Tibial nerve (tissue), 4 donors: ENCODE results near the gene FRY. TPM values are rescaled to one million over a fixed set of nuclear protein-coding genes. Genes with fewer than 3 reads are reported as not detected.
A peak's percentile ranks its signal among the peaks of the same experiment; 100 is the strongest.

Experiments used
- DNase-seq, 2 donors: peaks; one replicate each; pipeline ENCODE4 v3.0.0-alpha.2; 2019; ENCODE audit warnings: low spot score in 2 of 2
- H3K27ac ChIP-seq, 4 donors: fragments of 200-600 bp; sonication (generic) in 3 of 4; one replicate each; pipeline ENCODE4 v1.5.1; 2017 to 2019; ENCODE audit warnings: mild to moderate bottlenecking in 1 of 4
- H3K27me3 ChIP-seq, 2 donors: fragments of 200-600 bp; sonication (generic) in 1 of 2; one replicate each; pipeline versions ENCODE4 v1.5.1 to v1.6.0; 2017 to 2019
- H3K36me3 ChIP-seq, 3 donors: fragments of 200-600 bp; sonication (generic); one replicate each; pipeline ENCODE4 v1.5.1; 2018 to 2019
- H3K4me1 ChIP-seq, 4 donors: fragments of 200-600 bp; sonication (generic) in 3 of 4; one replicate each; pipeline ENCODE4 v1.5.1; 2017 to 2019
- H3K4me3 ChIP-seq, 4 donors: fragments of 200-600 bp; sonication (generic) in 3 of 4; one replicate each; pipeline ENCODE4 v1.5.1; 2017 to 2019; ENCODE audit warnings: mild to moderate bottlenecking in 1 of 4, moderate library complexity in 1 of 4
- H3K9me3 ChIP-seq, 4 donors: fragments of 200-600 bp; sonication (generic) in 3 of 4; one replicate each; pipeline ENCODE4 v1.5.1; 2017 to 2019
- EP300 ChIP-seq, 2 donors: sonication (generic); formaldehyde crosslinking; IDR thresholded peaks; one replicate each; pipeline ENCODE4 v1.6.1; 2017; ENCODE audit warnings: antibody characterized with exemption in 2 of 2, mild to moderate bottlenecking in 1 of 2
- POLR2A ChIP-seq, 2 donors: fragments of 450-650 bp; IDR thresholded peaks; one replicate each; pipeline ENCODE4 v1.6.1; 2017; ENCODE audit warnings: antibody characterized with exemption in 2 of 2, mild to moderate bottlenecking in 2 of 2, moderate library complexity in 2 of 2
- whole genome bisulfite sequencing, 2 donors: methylation state at CpG; one replicate each; pipeline ENCODE4 v1.1.5; 2018; 5-methylcytosine and 5-hydroxymethylcytosine counted together
- total RNA-seq, 4 donors: library from RNA; depleted of rRNA; stranded (reverse); fragments of >200 nt; gene quantifications; one replicate each; pipeline ENCODE4 v1.1.0, GENCODE V29; 2016
- TF ChIP-seq, protein P1 (sequence below), 5 experiments: fragments of 200-600 bp in 3 of 5; fragments of 450-650 bp in 2 of 5; sonication (generic) in 3 of 5; IDR thresholded peaks; one replicate each; pipeline ENCODE4 v1.5.1; 2016 to 2019; ENCODE audit warnings: antibody characterized with exemption in 5 of 5, mild to moderate bottlenecking in 3 of 5, moderate library complexity in 2 of 5

FRY gene
- total RNA-seq, 4 donors from 2014 or later = 48.9 to 94.6 (median 75.8) TPM

DNA sequence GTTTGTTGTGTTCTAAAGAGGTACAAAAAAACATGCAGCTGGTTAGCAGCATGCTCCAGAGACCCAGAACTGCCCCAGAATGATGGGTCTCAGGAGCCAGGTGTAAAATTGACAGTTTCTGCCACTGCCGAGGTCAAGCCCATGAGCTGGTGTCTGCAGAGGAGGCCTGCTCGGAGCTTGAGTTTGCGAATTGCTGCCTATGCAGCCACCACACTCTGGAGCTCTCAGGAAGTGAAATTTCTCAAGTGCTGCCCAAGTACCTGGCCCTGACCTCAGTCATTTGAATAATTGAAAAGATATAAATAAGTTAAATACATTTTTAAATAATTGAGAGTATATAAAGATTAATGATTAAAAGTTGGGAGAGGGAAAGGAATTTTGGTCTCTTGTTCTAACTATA, 217.2 kb downstream of the FRY start:
- Histone ChIP-seq H3K27me3 (no peaks in the 10 kb centered on the region), H3K9me3 (no peaks in the 10 kb centered on the region), H3K36me3 (peaks cover 0 to 24% (median 0%) of the 10 kb centered on the region in 3 donors), H3K4me3 (no peak overlapping the region), H3K27ac (no peak overlapping the region), H3K4me1 (no peaks in the 10 kb centered on the region)
- TF ChIP-seq EP300 (IDR thresholded peaks at IDR 0.05) = no peak
- WGBS, 2 donors = 81 to 87% methylated on average over 3 of the region's 3 CpGs
- no peak for DNase-seq

DNA sequence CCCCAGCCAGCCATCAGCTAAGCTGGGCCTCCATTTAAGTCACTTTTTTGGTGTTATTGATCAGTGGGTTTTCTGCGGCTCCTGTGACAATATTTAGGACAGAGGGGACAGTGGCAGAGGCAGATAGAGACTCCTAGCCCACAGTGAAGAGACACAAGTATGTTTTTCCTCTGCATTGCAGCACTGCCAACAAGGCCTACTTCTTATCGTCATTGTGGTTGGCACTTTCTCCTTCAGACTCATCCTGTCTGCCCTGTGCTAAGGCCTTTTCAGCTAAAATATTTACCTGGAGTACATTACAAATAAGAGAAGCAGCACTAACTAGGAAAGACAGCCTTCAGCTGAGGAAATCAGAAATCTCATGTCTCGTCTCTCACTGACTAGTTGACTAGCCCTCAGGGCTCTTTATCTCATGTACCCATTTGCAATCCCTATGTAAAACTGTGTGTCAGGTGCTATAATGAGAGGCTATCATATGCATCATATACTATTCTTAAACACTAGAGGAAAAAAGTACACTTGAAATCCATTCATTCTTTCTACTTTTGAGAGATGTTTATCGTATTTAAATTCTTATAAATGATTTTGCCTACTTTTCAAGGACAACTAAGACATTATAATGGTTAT, 221.4 kb downstream of the FRY start:
- H3K4me1 ChIP-seq = no peaks in the 10 kb centered on the region
- H3K27me3 ChIP-seq = no peaks in the 10 kb centered on the region
- WGBS, 2 donors = 87 to 92% methylated on average over 4 of the region's 4 CpGs
- no peak overlapping the region for H3K4me3 ChIP-seq
- peaks cover 0 to 19% (median 0%) of the 10 kb centered on the region in 3 donors for H3K36me3 ChIP-seq
- H3K9me3 ChIP-seq = no peaks in the 10 kb centered on the region
- no peak for DNase-seq
- no peak for TF ChIP-seq EP300 (IDR thresholded peaks at IDR 0.05)
- TF ChIP-seq, protein P1, sequence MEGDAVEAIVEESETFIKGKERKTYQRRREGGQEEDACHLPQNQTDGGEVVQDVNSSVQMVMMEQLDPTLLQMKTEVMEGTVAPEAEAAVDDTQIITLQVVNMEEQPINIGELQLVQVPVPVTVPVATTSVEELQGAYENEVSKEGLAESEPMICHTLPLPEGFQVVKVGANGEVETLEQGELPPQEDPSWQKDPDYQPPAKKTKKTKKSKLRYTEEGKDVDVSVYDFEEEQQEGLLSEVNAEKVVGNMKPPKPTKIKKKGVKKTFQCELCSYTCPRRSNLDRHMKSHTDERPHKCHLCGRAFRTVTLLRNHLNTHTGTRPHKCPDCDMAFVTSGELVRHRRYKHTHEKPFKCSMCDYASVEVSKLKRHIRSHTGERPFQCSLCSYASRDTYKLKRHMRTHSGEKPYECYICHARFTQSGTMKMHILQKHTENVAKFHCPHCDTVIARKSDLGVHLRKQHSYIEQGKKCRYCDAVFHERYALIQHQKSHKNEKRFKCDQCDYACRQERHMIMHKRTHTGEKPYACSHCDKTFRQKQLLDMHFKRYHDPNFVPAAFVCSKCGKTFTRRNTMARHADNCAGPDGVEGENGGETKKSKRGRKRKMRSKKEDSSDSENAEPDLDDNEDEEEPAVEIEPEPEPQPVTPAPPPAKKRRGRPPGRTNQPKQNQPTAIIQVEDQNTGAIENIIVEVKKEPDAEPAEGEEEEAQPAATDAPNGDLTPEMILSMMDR (IDR thresholded peaks at IDR 0.05) = no peak
- TF ChIP-seq POLR2A (IDR thresholded peaks at IDR 0.05) = no peak
- H3K27ac ChIP-seq = peak overlapping the region; percentile 29 to 71 (median 50)

DNA sequence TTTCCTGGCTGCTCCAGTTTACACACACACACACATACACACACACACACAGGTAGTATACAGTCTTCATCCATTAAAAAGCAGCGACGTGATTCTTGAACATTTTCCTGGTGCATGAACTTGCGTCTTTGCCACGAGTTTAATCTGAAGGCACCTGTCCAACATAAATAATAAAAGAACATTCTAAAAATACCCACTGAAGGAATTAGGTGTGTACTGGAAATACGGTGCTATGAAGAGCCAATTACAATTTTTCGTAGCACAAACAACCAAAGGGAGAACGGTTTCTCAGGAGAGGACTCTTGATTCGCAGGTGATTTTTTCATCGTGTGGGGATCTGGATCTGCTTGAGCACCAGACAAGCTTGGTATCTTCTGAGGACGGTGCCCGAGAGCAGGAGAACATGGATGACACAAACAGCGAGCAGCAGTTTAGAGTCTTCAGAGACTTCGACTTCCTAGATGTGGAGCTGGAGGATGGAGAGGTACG, 222.4 kb downstream of the FRY start:
- TF ChIP-seq, protein P1 (IDR thresholded peaks at IDR 0.05) = no peak
- TF ChIP-seq POLR2A (IDR thresholded peaks at IDR 0.05) = peak in 1 of 2 donors; percentile 35
- peak in 1 of 2 donors; percentile 64 for TF ChIP-seq EP300 (IDR thresholded peaks at IDR 0.05)
- no peaks in the 10 kb centered on the region for H3K9me3 ChIP-seq
- H3K27ac ChIP-seq = peak overlapping the region; percentile 36 to 71 (median 65)
- no peaks in the 10 kb centered on the region for H3K27me3 ChIP-seq
- no peaks in the 10 kb centered on the region for H3K4me1 ChIP-seq
- peaks cover 0 to 19% (median 0%) of the 10 kb centered on the region in 3 donors for H3K36me3 ChIP-seq
- 70 to 78% methylated on average over 14 of the region's 14 CpGs for WGBS, 2 donors
- DNase-seq = peak in 1 of 2 donors; percentile 42
- peak overlapping the region in 2 of 4 donors; percentile 15 to 33 for H3K4me3 ChIP-seq

- Histone ChIP-seq H3K27ac (peak overlapping the region; percentile 36 to 71 (median 65)), H3K9me3 (no peaks in the 10 kb centered on the region), H3K4me1 (no peaks in the 10 kb centered on the region), H3K27me3 (no peaks in the 10 kb centered on the region), H3K4me3 (peak overlapping the region in 2 of 4 donors; percentile 15 to 33), H3K36me3 (peaks cover 0 to 15% (median 0%) of the 10 kb centered on the region in 3 donors)
- TF ChIP-seq EP300 (IDR thresholded peaks at IDR 0.05) (no peak), POLR2A (IDR thresholded peaks at IDR 0.05) (peak in 1 of 2 donors; percentile 2)
- TF ChIP-seq, protein P1 (IDR thresholded peaks at IDR 0.05) = no peak
- 40 to 41% methylated on average over 3 of the region's 3 CpGs for WGBS, 2 donors
- DNase-seq = no peak
Observed at GRCh38 chr13:32254416-32254815, 222.8 kb downstream of the FRY start.

DNA sequence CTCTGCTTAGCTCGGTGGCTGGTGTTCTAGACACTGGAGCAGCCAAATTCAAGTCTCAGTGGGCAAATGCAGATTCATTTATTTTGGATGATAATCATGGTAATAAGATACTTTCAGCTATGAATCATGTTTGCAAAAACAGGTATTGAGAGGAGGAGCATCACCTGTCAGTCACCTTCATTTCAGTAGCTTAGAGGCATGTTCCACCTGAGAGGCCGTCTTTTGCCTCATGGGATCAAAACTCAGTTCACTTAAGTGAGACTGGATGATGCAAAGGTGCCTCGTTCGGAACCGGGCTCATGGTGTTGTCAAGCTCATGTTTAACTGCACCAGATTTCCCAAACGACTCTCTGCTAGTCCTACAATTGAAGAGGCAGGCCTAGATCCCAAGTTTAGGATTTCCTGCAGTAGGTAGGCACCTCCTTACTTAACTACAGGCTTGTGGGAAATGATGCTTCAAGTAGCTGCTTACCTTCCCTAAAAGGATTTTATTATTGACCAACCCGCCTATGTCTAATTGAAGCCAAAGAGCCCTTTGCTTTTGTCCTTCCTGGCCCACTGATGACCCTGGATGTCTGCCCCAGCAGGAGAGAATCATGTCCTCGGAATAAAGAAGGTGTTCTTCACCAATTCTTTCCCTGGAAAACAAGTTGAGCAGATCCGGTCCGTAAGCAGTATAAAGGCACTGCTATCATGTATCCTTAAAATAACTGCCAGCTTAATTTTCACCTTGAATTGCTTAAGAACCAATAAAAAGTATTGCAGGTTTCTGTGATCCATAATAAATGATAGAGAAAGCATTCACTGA, 223.5 kb downstream of the FRY start:
- no peaks in the 10 kb centered on the region for H3K9me3 ChIP-seq
- no peaks in the 10 kb centered on the region for H3K27me3 ChIP-seq
- H3K4me1 ChIP-seq = no peaks in the 10 kb centered on the region
- peaks cover 0 to 8% (median 0%) of the 10 kb centered on the region in 3 donors for H3K36me3 ChIP-seq
- peak overlapping the region in 2 of 4 donors; percentile 15 to 33 for H3K4me3 ChIP-seq
- TF ChIP-seq POLR2A (IDR thresholded peaks at IDR 0.05) (no peak), EP300 (IDR thresholded peaks at IDR 0.05) (no peak)
- TF ChIP-seq, protein P1 (IDR thresholded peaks at IDR 0.05) = no peak
- peak overlapping the region; percentile 31 to 71 (median 65) for H3K27ac ChIP-seq
- DNase-seq = no peak
- 66 to 69% methylated on average over 10 of the region's 10 CpGs for WGBS, 2 donors
